CD14-positive monocyte (primary cell): ENCODE results near the gene BRI3. TPM values are rescaled to one million over a fixed set of nuclear protein-coding genes. Genes with fewer than 3 reads are reported as not detected.

Experiments used
- DNase-seq, 3 donors: peaks; one replicate each; pipeline ENCODE4 v3.0.0-alpha.2; 2011 to 2022
- H2AFZ ChIP-seq: 2 replicates; pipeline ENCODE4 v1.6.0; 2012; ENCODE audit warnings: mild to moderate bottlenecking, low read depth, low read length, inconsistent platforms; ENCODE audit not compliant: insufficient read depth, poor library complexity, severe bottlenecking
- H3K27ac ChIP-seq, 2 donors: 1 replicate in 1 of 2; 2 replicates in 1 of 2; pipeline ENCODE4 v1.5.1; 2012 to 2013; ENCODE audit warnings: low read length in 2 of 2, control low read depth in 1 of 2, inconsistent platforms in 1 of 2, low read depth in 1 of 2, mild to moderate bottlenecking in 1 of 2
- H3K27me3 ChIP-seq, 2 donors: one replicate each; pipeline versions ENCODE4 v1.6.0 to v1.6.1; 2011 to 2013; ENCODE audit warnings: low read length in 2 of 2; ENCODE audit not compliant: control insufficient read depth in 2 of 2, insufficient read depth in 2 of 2
- H3K36me3 ChIP-seq, 2 donors: replicated peaks in 1 of 2; 1 replicate in 1 of 2; 2 replicates in 1 of 2; pipeline versions ENCODE4 v1.5.1 to v1.6.1; 2012 to 2013; ENCODE audit warnings: low read length in 2 of 2, control low read depth in 1 of 2, inconsistent platforms in 1 of 2, mild to moderate bottlenecking in 1 of 2; ENCODE audit not compliant: insufficient read depth in 2 of 2, control insufficient read depth in 1 of 2
- H3K4me1 ChIP-seq, 2 donors: 1 replicate in 1 of 2; 2 replicates in 1 of 2; pipeline versions ENCODE4 v1.5.1 to v1.6.1; 2012 to 2013; ENCODE audit warnings: low read length in 2 of 2, control low read depth in 1 of 2, inconsistent platforms in 1 of 2, mild to moderate bottlenecking in 1 of 2, moderate library complexity in 1 of 2; ENCODE audit not compliant: insufficient read depth in 2 of 2, control insufficient read depth in 1 of 2
- H3K4me2 ChIP-seq: replicated peaks from 2 replicates; pipeline ENCODE3; 2012; ENCODE audit warnings: low read length, moderate library complexity, mild to moderate bottlenecking; ENCODE audit not compliant: poor library complexity, severe bottlenecking; ENCODE audit errors: extremely low read depth
- H3K4me3 ChIP-seq, 3 experiments: fragments of 200-600 bp in 1 of 3; sonication (generic) in 1 of 3; replicated peaks in 1 of 3; 1 replicate in 2 of 3; 2 replicates in 1 of 3; pipeline ENCODE4 v1.5.1; 2011 to 2013; ENCODE audit warnings: low read length in 3 of 3, mild to moderate bottlenecking in 3 of 3, control low read depth in 2 of 3, low read depth in 2 of 3, inconsistent platforms in 1 of 3, moderate library complexity in 1 of 3
- H3K79me2 ChIP-seq: 2 replicates; pipeline ENCODE4 v1.6.0; 2012; ENCODE audit warnings: mild to moderate bottlenecking, control low read depth, inconsistent platforms, low read length, moderate library complexity; ENCODE audit not compliant: insufficient read depth
- H3K9ac ChIP-seq: 2 replicates; pipeline ENCODE4 v1.6.0; 2017; ENCODE audit warnings: low read length, mild to moderate bottlenecking; ENCODE audit not compliant: insufficient read depth, poor library complexity, severe bottlenecking
- H3K9me3 ChIP-seq, 2 donors: replicated peaks in 1 of 2; 1 replicate in 1 of 2; 2 replicates in 1 of 2; pipeline versions ENCODE4 v1.5.1 to v1.6.1; 2012 to 2013; ENCODE audit warnings: low read length in 2 of 2, control low read depth in 1 of 2; ENCODE audit not compliant: control insufficient read depth in 1 of 2, insufficient read depth in 1 of 2
- H4K20me1 ChIP-seq: 2 replicates; pipeline ENCODE4 v1.6.0; 2012; ENCODE audit warnings: mild to moderate bottlenecking, low read length, control low read depth, moderate library complexity; ENCODE audit not compliant: insufficient read depth
- H3K27ac Mint-ChIP-seq, 7 donors: one replicate each; pipeline ENCODE4 v1.8.0; 2020; ENCODE audit warnings: mild to moderate bottlenecking in 7 of 7, mixed read lengths in 7 of 7, moderate library complexity in 6 of 7, inconsistent platforms in 2 of 7
- H3K27me3 Mint-ChIP-seq, 3 donors: one replicate each; pipeline ENCODE4 v1.8.0; 2021 to 2022; ENCODE audit warnings: low read depth in 3 of 3, mild to moderate bottlenecking in 3 of 3, mixed read lengths in 3 of 3, moderate library complexity in 3 of 3, inconsistent platforms in 1 of 3
- H3K36me3 Mint-ChIP-seq, 2 donors: one replicate each; pipeline ENCODE4 v1.8.0; 2020; ENCODE audit warnings: mixed read lengths in 2 of 2, inconsistent platforms in 1 of 2, mild to moderate bottlenecking in 1 of 2
- H3K4me1 Mint-ChIP-seq: one replicate; pipeline ENCODE4 v1.8.0; 2020; ENCODE audit warnings: mild to moderate bottlenecking, mixed read lengths
- H3K4me3 Mint-ChIP-seq, 2 donors: one replicate each; pipeline ENCODE4 v1.8.0; 2020; ENCODE audit warnings: mild to moderate bottlenecking in 2 of 2, mixed read lengths in 2 of 2, moderate library complexity in 1 of 2
- H3K9me3 Mint-ChIP-seq, 7 donors: one replicate each; pipeline ENCODE4 v1.8.0; 2020 to 2022; ENCODE audit warnings: mixed read lengths in 7 of 7, mild to moderate bottlenecking in 6 of 7, moderate library complexity in 6 of 7, inconsistent platforms in 2 of 7
- CTCF ChIP-seq: fragments of 200-600 bp; IDR thresholded peaks from one replicate; pipeline ENCODE4 v1.8.0; 2022; ENCODE audit warnings: antibody characterized with exemption, mild to moderate bottlenecking
- WGBS: methylation state at CpG from one replicate; pipeline ENCODE4 v1.1.5; 2013; ENCODE audit warnings: missing lambda C conversion rate; ENCODE audit not compliant: insufficient coverage; 5-methylcytosine and 5-hydroxymethylcytosine counted together
- intact Hi-C, 2 donors: fragments of 100-400 bp; cut with micrococcal nuclease; formaldehyde crosslinking; loops; one replicate each; pipeline versions ENCODE4 v1.15.0 to v1.15.1; 2023
- polyA plus RNA-seq, 3 donors: library from polyadenylated mRNA; depleted of rRNA in 1 of 3; unstranded in 2 of 3; stranded (reverse) in 1 of 3; fragments of 300-500 nt in 2 of 3; fragments of >200 nt in 1 of 3; fragmentation: Illumina TruSeq in 2 of 3; gene quantifications; 1 replicate in 2 of 3; 2 replicates in 1 of 3; pipeline ENCODE4 v1.2.3, GENCODE V29; 2012 to 2021

The BRI3 gene
- polyA plus RNA-seq, 3 donors: 120 to 273 (median 149) TPM

- no peaks in the 10 kb centered on the region for H3K79me2 ChIP-seq
- Mint-ChIP-seq H3K27me3 (peaks cover 0 to 3% (median 2%) of the 10 kb centered on the region in 3 donors), H3K36me3 (no peaks in the 10 kb centered on the region), H3K27ac (no peak overlapping the region), H3K4me1 (no peaks in the 10 kb centered on the region), H3K4me3 (no peak overlapping the region), H3K9me3 (peaks cover 2 to 14% (median 7%) of the 10 kb centered on the region in 7 donors)
- no peaks in the 10 kb centered on the region for H3K4me1 ChIP-seq
- H4K20me1 ChIP-seq: no peaks in the 10 kb centered on the region
- no peak overlapping the region for H3K9ac ChIP-seq
- H3K4me3 ChIP-seq: no peak overlapping the region
- H3K27me3 ChIP-seq: no peaks in the 10 kb centered on the region
- intact Hi-C loops: no loop called here
- no peak overlapping the region for H2AFZ ChIP-seq
- peaks cover 0 to 3% of the 10 kb centered on the region in 2 donors for H3K9me3 ChIP-seq
- no peak for DNase-seq
- TF ChIP-seq CTCF: no peak
- no peak overlapping the region for H3K4me2 ChIP-seq
- WGBS: no CpG with 5 or more reads among the region's 3 CpGs
- H3K27ac ChIP-seq: no peak overlapping the region
- no peaks in the 10 kb centered on the region for H3K36me3 ChIP-seq
Observed at GRCh38 chr7:98339043-98339442, 57.6 kb downstream of the BRI3 start.

GRCh38 chr7:98341106-98341505 is 59.6 kb downstream of the BRI3 start:
- H3K4me1 ChIP-seq: no peaks in the 10 kb centered on the region
- H3K79me2 ChIP-seq: no peaks in the 10 kb centered on the region
- no peak overlapping the region for H2AFZ ChIP-seq
- no peak overlapping the region for H3K4me2 ChIP-seq
- no peaks in the 10 kb centered on the region for H3K36me3 ChIP-seq
- no peak for DNase-seq
- no peaks in the 10 kb centered on the region for H4K20me1 ChIP-seq
- H3K9ac ChIP-seq: no peak overlapping the region
- H3K9me3 ChIP-seq: peaks cover 0 to 3% of the 10 kb centered on the region in 2 donors
- intact Hi-C loops: no loop called here
- TF ChIP-seq CTCF: no peak
- Mint-ChIP-seq H3K27me3 (peaks cover 0 to 4% (median under 1%) of the 10 kb centered on the region in 3 donors), H3K36me3 (no peaks in the 10 kb centered on the region), H3K4me3 (no peak overlapping the region), H3K27ac (no peak overlapping the region), H3K9me3 (peaks cover 2 to 14% (median 7%) of the 10 kb centered on the region in 7 donors), H3K4me1 (no peaks in the 10 kb centered on the region)
- no peak overlapping the region for H3K27ac ChIP-seq
- no peak overlapping the region for H3K4me3 ChIP-seq
- H3K27me3 ChIP-seq: no peaks in the 10 kb centered on the region
- 100% methylated on average over 1 of the region's 3 CpGs for WGBS

Other genes starting within 250 kb of the BRI3 start
- gene LMTK2, start 174.8 kb upstream of the BRI3 start, polyA plus RNA-seq: 1 to 10 TPM; 1.7 to 9.2 (median 1.8) TPM
- not detected for gene BHLHA15, start 70.2 kb upstream of the BRI3 start, polyA plus RNA-seq
- 10 to 100 TPM in 2 of 3 donors, 1 to 10 TPM in 1; 5.7 to 20.0 (median 10.2) TPM for gene TECPR1, start 29.5 kb upstream of the BRI3 start, polyA plus RNA-seq
- under 1 TPM in 2 of 3 donors, not detected in 1; 0.17 to 0.52 TPM for gene BAIAP2L1, start 119.4 kb downstream of the BRI3 start, polyA plus RNA-seq